Measurements from ENCODE around the gene RAI14.

DNA sequence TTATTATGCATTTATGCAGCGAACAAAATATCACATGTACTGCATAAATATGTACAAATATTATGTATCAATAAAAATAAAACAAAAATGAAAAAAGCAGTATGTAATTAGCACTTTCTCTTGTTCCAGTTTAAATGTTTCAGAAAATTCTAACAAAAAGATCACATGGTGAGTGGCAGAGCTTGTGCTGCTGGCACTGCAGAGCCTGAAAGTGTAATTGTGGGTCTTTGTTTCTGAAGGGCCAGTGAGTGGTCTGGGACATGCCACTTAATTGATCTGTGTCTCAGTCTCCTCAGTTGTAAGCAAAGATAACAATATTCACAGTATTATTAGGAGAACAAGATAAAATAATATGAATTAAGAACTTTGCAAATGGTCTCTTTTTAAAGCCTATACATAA is 39.5 kb upstream of the RAI14 start:
- TF ChIP-seq, protein P1, sequence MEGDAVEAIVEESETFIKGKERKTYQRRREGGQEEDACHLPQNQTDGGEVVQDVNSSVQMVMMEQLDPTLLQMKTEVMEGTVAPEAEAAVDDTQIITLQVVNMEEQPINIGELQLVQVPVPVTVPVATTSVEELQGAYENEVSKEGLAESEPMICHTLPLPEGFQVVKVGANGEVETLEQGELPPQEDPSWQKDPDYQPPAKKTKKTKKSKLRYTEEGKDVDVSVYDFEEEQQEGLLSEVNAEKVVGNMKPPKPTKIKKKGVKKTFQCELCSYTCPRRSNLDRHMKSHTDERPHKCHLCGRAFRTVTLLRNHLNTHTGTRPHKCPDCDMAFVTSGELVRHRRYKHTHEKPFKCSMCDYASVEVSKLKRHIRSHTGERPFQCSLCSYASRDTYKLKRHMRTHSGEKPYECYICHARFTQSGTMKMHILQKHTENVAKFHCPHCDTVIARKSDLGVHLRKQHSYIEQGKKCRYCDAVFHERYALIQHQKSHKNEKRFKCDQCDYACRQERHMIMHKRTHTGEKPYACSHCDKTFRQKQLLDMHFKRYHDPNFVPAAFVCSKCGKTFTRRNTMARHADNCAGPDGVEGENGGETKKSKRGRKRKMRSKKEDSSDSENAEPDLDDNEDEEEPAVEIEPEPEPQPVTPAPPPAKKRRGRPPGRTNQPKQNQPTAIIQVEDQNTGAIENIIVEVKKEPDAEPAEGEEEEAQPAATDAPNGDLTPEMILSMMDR (IDR thresholded peaks at IDR 0.05 in 4 of 5, conservative IDR thresholded peaks at IDR 0.05 in 1 of 5): no peak
- no peak for TF ChIP-seq POLR2A (IDR thresholded peaks at IDR 0.05)
